Putamen (tissue), 1 donor: ENCODE measurements around the gene LRRC27.
"Not testable (repeated sequence)": the region's sequence is repeated elsewhere in the genome, so short reads cannot be mapped to it uniquely, and the experiment has no call there.

ENCODE experiments used
- DNase-seq: peaks from one replicate; pipeline ENCODE4 v3.0.0-alpha.2; 2016; ENCODE audit warnings: low spot score

LRRC27 gene

DNA sequence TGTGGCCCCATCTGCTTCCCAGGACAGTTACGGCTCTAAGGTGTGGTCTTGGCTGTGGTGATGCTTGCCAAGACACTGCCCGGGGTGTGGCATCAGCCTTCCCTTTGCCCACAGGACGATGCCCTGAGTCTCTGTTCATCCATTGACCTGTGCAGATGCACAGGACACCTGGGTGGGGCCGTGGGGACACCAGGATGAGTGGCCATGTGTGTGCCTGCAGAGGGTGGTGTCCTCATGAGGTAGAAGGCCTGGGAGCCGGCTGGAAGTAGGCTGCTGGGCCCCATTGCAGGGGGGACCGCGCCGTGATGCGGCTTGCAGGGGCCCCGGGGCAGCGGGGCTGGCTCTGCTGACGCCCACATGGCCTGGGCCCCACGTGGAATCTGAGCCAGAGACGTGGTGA, 42.6 kb downstream of the LRRC27 start:
- no peak for DNase-seq

DNA sequence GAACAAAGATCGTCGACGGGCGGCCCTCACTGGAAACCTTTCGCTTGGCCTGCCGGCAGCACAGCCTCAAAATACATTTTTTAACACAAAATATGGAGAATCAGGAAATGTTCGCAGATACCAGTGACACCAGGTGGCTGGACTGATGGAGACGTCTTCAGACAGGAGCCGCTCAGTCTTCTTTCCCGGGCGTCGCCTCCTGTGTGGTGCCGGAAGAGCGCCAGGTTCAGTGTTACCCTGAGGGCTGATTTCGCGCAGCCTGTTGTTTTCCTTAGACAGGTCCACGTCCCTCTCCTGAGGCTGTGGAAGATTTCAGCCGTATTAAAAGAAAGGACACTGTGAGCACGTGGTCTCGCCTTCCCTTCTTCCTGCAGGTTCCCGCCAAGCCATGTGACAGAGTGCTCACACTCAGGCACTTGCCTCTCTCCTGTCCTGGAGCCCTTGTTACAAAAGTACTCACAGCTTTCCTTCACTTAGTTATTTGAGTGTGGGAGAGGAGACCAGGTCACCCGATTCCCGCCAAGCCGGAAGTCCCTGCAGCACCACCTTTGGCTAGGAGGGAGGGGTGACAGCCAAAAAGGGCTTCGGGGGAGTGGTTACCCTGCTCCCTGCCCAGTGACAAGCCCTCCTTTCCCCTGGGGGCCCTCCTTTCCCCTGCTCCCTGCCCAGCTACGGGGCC, 43.3 kb downstream of the LRRC27 start:
- DNase-seq = no peak

DNA sequence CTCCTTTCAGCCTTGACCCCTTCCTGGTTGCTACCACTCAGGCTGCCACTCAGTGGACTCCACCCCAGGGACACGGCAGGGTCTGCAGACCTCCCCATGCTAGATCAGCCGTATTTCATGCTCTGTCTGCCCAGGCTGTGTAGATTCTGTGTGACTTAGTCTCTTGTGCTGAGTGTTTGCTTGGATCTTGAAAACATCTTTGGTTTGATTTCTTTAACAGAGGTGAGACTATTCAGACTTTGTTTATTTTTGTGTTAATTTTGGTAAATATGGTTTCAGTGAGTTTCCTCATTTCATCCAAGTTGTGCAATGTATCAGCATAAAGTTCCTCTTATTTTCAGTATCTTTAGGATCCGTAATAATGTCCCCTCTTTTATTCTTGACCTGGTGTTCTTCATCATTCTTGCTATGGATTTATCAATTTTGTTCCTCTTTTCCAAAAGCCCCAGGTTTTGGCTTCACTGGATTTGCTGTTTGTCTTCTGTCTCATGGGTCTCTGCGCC, 43.9 kb downstream of the LRRC27 start:
- no peak for DNase-seq

DNA sequence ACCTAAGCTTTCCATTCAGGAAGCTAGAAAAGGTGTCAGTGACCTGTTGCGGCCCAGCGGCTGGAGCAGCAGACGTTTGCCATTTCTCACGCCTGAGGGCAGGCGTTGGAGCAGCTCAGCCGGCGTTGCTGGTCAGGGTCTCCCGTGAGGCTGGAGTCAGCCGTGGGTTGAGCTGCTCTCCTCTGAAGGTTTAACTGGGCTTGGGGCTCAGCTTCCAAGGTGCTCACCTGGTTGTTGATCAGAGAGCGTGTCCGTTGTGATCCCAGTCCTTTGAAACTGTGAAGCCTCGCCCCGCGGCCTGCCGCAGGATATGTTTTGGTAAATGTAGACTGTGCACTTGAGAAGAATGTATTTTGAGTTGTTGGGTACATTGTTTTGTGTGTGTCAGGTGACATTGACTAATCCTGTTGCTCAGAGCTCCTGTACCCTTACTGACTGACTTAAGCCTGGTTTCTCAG, 44.4 kb downstream of the LRRC27 start:
- no peak for DNase-seq

DNA sequence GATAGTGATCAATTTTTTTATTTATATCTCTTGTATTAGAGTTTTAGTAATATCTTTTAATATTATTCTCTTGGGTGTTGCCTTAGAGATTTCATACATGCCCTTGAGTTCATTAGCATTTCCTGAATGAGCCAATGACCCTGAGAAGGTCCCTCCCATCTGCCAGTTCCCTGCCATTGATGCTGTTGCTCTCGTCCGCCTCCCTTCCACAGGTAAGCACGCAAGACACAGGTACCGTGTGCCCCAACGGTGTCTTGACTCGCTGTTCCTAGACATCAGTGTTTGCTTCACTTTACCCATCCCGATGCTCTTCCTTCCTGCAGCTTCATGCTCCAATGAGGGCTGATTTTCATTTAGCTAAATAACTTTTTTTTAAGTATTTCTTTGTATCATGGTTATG, 45.3 kb downstream of the LRRC27 start:
- DNase-seq = no peak

DNA sequence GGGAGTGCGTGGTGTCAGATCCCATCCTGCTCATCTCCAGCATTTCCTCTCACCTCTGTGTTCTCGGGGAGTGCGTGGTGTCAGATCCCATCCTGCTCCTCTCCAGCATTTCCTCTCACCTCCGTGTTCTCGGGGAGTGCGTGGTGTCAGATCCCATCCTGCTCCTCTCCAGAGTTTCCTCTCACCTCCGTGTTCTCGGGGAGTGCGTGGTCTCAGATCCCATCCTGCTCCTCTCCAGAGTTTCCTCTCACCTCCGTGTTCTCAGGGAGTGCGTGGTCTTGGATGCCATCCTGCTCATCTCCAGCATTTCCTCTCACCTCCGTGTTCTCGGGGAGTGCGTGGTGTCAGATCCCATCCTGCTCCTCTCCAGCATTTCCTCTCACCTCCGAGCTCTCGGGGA, 47.0 kb downstream of the LRRC27 start:
- DNase-seq = not testable (repeated sequence)

DNA sequence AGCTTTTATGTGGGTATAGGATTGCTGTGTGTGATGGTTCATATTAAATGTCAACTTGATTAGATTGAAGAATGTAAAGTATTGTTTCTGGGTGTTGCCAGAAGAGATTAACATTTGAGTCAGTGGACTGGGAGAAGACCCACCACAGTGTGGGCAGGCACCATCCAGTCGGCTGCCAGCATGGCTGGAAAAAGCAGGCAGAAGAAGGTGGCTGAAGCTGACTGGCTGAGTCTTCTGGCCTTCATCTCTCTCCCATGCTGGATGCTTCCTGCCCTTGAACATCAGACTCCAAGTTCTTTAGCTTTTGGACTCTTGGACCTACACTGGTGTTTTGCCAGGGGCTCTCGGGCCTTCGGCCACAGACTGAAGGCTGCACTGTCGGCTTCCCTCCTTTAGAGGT, 49.0 kb downstream of the LRRC27 start:
- DNase-seq = not testable (repeated sequence)

DNA sequence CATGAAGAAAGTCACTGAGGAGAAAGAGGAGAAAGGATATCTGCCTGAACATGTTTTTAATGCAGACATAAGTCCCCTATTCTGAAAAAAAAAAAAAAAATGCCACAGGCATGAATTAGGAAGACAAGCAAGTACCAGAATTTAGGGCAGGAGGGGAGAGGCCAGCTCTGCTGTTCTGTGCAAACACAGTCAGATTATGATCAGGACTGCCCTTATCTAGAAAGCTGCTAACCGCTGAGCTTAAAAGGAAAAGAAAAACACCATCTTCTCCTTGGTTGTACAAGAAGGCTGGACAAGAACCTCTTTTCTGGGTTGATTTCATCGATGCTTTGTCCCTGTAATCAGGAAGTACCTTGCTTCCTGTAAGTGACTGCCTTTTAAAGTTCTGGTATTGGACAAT, 49.7 kb downstream of the LRRC27 start:
- DNase-seq = no peak

DNA sequence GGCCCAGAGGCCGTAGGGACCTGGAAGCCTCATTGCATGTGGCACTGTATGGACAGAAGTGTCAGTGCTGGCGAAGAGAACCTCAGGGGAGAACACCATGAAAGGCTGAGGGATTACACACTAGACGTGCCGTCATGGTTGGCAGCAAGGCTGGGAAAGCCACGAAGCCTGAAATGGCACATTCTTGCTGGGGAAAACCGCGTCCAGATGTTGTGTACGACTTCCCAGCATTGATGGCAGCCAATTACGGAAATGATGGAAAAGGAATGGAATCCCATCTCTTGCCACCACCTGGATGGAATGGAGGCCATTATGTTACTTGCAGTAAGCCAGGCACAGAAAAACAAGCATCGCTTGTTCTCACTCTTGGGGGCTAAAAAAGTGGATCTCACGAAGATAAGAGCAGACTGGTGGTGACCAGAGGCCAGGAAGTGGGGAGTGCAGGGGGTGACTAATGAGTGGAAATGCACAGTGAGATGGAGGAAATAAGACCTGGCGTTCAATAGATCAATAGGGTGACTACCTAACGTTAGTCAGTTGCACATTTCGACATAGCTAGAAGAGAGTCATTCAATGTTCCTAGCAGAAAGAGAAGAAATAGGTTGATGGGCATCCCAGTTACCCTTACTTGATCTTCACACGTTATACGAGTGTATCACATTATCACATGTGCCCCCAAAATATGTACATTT, 50.4 kb downstream of the LRRC27 start:
- DNase-seq = no peak

DNA sequence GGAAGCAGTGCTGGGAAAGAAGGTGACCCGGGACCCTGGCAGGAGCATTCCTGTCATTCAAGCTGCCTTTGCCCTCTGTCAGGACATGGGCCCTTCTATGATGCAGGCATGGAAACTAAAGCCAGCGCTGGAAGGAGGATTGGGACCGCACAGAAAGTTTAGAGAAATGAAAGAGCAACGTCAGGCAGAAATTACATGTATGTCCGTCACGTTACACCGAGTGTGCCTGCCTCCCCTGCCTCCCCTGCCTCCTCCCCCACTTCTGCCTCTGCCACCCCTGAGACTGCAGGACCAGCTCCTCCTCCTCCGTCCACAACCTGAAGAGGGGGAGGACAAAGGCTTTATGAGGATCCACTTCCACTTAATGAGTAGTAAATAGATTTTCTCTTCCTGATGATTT, 51.1 kb downstream of the LRRC27 start:
- DNase-seq = no peak

DNA sequence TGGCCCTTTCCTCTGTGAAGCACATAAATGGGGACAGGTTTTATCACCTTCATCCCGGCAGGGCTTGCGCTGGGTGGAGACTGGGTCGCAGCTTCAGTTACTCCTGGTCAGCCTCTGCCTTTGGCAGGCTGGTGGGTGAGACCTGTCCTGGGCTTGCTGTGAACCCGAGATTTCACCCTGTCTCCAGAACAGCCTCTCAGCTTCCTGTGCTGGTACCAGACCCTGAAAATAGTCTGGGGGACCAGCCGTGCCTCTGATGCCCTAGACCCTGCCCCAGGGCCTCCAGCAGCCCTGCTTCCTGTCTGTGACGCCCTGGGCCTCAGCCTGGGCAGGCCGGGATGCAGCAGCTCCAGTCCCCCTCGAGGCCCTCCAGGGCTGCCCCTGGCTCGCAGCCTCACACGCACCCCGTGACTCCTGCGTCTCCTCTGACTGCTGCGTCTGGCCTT, 51.8 kb downstream of the LRRC27 start:
- DNase-seq = no peak

DNA sequence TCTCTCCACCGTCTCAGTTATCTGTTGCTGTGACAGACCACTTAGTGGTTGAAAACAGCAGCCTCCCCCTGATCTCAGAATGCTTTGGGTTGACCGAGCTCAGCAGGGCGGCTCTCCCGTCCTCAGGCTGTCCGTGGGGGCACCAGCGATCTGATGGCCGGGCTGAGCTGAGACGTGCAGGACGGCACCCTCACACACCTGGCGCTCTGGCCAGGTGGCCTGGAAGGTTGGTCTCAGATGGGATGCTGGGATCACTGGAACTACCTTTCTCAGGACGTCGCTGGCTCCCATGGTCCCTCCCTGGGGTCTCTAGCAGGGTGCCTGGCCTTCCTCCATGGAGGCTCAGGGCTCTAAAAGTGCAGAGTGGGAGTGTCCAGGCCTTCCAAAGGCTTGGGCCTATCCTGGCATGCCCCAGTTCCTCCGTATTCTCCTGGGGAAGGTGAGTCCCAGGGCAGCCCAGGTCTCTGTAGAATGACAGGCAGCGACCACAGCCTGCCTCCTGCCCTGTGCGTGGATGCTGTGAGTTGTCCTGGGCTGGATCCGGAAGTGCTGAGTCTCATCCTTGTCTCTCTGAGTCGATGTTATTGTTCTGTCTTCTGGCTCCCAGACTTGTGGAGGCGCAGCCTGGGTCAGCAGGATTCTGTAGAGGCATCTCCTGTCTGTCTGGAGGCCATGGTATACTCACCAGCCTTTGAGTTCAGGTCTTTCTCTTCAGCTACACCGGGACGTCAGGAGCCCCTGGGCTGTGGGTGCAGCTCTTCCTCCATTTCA, 52.8 kb downstream of the LRRC27 start:
- DNase-seq = no peak

DNA sequence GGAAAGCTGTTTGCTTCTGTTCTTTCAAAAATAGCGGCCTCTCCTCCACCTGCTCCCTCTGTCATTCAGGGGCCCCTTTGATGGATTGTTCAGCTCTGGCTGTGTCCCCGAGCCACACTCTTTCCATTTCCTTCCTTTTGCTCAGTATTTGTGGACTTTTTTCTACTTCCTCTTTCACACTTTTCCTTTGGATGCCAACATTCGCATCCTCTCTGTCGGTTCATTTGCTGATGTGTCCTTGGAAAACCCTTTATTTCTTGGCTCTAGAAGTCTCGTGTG, 53.3 kb downstream of the LRRC27 start:
- no peak for DNase-seq

DNA sequence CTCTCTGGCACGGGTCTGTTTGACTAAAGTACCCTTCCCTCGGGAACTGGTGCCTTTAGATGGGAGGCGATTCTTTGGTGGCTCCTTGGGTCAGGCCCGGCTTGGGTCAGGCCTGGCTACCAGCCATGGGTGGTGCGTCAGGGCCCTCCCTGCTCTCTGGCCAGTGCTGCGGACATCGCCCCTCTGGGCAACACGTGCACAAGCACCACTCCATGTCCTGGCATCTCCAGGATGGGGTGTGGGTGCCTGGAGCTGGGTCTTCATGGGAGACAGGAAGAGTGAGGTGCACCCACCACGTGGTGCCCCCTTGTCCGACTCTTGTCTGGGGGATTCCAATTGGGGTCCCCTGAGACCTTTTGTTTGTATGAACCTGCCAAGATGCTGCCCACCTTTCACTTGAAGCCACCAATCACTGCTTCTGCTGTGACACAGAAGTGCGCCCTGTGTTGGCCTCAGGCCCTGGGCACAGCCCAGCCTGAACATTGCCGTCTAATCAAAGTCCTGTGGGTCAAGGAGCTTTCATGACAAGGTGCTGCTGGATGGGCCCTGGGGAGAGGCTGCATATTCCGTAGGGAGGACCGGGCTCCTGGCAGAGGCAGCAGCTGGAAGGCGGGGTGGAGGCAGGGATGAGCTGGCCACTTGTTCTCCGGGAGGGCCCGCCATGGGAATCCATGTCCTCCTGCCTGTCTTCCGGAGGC, 53.9 kb downstream of the LRRC27 start:
- DNase-seq = no peak

DNA sequence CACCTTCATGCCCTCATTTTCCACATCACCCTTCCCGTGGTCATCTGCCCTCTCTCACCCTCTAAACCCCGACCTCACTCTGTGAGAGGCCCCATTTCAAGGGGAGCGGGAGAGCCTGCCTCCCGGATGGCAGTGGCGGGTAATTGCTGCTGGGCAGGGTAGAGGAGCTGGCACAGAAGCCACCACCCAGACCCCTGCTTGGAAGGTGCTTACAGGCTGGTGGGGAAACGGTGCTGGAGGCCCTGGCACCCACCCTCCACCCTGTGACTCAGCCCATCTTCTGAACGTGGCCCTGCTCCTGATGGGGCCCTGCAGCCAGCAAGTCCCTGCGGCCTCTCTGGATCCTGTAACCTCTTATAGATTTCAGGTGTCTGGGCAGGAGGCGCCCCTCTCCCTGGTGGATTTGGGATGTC, 54.4 kb downstream of the LRRC27 start:
- no peak for DNase-seq

DNA sequence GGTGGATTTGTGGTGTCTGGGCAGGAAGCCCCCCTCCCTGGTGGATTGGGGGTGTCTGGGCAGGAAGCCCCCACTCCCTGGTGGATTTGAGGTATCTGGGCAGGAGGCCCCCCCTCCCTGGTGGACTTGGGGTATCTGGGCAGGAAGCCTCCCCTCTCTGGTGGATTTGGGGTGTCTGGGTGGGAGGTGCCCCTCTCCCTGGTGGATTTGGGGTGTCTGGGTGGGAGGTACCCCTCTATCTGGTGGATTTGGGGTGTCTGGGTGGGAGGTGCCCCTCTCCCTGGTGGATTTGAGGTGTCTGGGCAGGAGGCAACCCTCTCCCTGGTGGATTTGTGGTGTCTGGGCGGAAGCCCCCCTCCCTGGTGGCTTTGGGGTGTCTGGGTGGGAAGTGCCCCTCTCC, 54.9 kb downstream of the LRRC27 start:
- not testable (repeated sequence) for DNase-seq

DNA sequence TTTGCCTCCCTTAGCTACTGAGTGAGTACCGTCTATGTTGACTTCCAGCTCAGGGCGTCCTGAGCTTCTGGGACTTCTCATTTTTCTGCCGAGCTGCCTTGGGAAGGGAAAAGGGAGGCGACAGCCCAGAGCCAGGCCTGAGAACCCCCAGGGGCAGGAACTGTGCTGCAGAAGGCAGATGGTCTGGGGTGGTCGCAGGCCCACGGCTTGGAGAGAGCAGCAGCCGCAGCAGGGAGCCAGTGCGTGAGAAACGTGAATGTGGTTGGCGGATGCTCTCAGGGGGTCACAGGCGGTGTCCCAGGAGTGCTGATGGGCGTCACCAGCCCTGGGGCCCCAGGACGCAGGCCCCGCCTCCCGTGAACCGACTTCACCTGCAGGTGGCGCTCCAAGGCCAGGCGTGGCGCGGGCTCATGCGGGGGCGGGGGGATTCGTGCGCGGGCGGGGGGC, 55.8 kb downstream of the LRRC27 start:
- no peak for DNase-seq

DNA sequence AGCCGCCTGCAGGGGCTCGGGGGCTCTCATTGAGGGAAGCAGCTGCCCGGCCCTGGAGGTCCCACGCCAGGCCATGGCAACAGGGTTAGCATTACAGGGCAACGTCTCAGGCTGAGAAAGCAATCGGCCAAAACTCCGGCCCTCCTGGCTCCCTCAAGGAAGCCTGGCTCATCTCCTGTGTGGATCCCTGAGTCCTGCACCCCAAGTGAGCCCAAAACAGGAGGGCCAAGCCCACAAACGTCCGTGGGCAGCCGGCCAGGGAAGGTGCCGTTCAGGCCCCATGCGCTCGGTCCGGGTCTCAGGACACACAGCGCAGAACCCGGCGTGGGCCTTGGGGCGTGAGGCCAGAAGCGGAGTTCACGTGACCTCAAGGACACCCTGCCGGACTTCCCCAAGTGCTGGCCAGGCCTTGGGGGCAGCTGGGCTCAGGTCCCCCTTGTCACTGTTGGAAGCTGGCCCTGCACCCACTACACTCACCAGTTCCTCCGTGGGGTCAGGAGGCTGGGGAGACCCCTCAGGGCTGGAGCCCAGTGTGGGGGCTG, 57.0 kb downstream of the LRRC27 start:
- DNase-seq = no peak

DNA sequence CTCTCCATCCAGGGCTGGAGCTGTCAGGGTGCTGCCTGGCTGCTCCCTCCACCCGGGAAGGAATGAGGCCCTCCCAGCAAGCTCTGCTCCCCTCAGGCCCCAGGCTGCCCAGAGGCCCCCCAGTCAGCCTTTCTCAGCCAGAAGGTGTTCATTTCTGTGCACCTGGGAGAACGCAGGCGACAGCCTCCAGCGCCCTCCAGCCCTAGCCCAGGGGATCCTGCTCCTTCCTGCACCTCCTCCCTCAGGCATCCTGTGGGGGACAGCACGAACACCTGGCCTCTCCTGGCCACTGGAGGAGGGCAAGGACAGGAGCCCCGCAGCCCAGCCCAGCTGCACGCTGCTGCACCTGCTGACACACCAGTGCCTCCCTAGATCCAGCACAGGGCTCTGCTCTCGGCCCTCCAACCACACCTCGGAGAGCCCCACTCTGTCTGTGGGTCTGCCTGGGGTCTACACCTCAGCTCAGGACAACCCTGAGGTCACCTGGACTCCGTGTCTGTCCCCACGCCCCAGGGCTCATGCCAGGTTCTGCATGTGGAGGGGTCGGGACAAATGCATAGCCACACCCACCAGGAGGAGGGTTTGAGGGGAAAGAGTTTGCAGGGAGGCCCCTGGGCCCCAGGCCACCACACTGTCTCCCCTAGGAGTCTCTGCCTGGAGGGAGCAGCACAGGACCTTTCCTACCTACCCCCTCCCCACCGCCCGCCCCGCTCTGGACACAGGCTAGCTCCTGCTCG, 57.6 kb downstream of the LRRC27 start:
- DNase-seq = no peak

DNA sequence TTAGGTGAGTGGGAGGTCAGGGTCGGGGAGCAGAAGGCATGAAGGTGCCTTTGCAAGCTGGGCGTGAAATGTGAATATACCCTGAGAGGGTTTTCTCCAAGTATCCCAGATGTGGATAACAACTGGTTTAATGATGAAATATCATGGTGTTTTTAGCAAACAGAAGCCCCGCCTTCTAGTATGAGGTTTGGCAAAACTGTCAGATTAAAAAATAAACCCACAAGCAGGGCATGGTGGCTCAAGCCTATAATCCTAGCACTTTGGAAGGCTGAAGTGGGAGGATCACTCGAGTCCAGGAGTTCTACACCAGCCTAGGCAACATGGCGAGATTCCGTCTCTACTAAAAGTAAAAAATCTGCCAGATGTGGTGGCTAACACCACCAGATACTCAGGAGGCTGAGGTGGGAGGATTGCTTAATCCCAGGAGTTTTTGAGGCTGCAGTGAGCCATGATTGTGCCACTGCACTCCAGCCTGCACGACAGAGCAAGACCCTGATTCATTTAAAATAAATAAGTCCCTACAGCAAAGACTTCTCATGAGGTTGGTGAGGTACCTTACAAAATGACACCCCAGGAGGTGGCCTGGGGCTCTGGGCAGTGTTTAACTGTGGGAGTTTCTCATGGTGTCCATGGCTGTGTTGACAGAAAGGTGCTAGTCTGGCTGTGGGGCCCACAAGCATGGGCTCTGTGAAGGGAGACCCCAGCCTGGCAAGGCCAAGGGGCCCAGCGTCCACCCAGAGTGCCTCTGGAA, 58.4 kb downstream of the LRRC27 start:
- DNase-seq = no peak
